Measurements from ENCODE around the gene ZNF805.
"Not testable (repeated sequence)": the region's sequence is repeated elsewhere in the genome, so short reads cannot be mapped to it uniquely, and the experiment has no call there.

The ZNF805 gene

GRCh38 chr19:57240311-57241090 is at the start of gene ZNF805:
ZNF805 (plus strand) TSS chr19:57240632; CDS start chr19:57240892, 260 bp downstream.
- H3K27me3 ChIP-seq (ENCODE audit: control insufficient read depth, insufficient read depth, low read length), result no peaks in the 10 kb centered on the region
- peak; percentile 93 for DNase-seq (ENCODE audit: low read depth, low spot score)
- no peaks in the 10 kb centered on the region; the same call in 1 of the 2 replicates for H3K4me1 ChIP-seq (ENCODE audit: control insufficient read depth, insufficient read depth, low read length)
- WGBS (ENCODE audit: insufficient coverage, insufficient read length), result no CpG with 5 or more reads among the region's 61 CpGs
- 0 out of 2 replicates have a peak, but pooled peaks cover 3% of the 10 kb centered on the region for H3K36me3 ChIP-seq (ENCODE audit: control insufficient read depth, insufficient read depth, low read length)
- no peak within 1 kb of the TSS for H3K27ac ChIP-seq (ENCODE audit: low read length)
- H3K4me3 ChIP-seq (ENCODE audit: low read length), result peak within 1 kb of the TSS; percentile 97
- H3K9me3 ChIP-seq (ENCODE audit: control insufficient read depth, insufficient read depth, low read length), result no peaks in the 10 kb centered on the region

DNA sequence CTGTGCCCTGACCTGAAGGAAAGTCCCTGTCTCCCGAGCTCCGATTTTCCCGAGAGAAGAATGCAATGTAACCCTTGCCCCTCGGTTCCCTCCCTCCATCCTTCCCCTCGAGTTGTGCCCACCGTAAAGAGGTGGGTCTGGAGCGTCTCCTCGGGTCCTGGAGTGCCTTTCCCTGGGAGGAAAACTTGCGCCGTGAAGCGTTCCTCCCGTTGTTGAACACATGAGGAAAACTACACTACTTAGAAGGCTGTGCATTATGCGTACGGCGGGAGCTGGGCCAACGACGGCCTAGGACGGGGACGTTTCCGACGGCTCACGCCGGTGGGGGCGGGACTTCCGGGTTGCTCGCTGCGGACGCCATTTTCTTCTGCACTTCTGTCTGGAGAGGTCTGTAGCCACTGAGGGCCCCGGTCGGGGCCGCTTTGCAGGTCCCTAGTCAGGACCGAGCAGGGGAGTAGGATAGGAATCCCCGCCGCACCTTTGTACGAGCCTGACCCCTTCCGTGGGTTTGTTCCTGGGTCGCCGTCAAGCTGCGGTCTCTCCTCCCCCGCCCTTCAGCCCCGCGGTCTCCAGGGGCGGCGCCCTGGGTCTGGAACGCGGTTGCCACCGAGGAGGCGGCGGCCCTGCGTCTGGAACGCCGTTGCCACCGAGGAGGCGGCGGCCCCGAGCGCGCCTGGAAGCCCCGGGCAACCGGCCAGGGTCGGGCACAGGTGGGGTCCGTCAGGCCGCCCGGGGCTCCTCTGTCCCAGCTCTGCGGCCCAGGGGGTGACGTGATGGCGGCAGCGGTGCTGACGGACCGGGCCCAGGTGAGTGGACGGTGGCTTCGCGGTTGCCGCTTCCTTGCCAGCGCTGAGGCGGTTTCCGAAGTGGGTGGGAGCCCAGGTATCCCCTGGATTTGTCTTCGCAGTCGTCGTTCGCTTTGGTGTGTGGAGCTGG is 49.0 kb upstream of the ZNF805 start, which contains the start of gene ZNF264:
TSS of gene ZNF264 (plus strand) at position 360 of the 936 bp plus-strand sequence. CDS start at position 774, 414 bp downstream.
- no peaks in the 10 kb centered on the region for H3K27me3 ChIP-seq (ENCODE audit: control insufficient read depth, insufficient read depth, low read length)
- no peaks in the 10 kb centered on the region; the same call in 1 of the 2 replicates for H3K36me3 ChIP-seq (ENCODE audit: control insufficient read depth, insufficient read depth, low read length)
- no peaks in the 10 kb centered on the region for H3K9me3 ChIP-seq (ENCODE audit: control insufficient read depth, insufficient read depth, low read length)
- DNase-seq (ENCODE audit: low read depth, low spot score), result peak; percentile 60
- H3K4me3 ChIP-seq (ENCODE audit: low read length), result peak within 1 kb of the TSS; percentile 77
- WGBS (ENCODE audit: insufficient coverage, insufficient read length), result no CpG with 5 or more reads among the region's 81 CpGs
- no peaks in the 10 kb centered on the region for H3K4me1 ChIP-seq (ENCODE audit: control insufficient read depth, insufficient read depth, low read length)
- no peak within 1 kb of the TSS for H3K27ac ChIP-seq (ENCODE audit: low read length)

DNA sequence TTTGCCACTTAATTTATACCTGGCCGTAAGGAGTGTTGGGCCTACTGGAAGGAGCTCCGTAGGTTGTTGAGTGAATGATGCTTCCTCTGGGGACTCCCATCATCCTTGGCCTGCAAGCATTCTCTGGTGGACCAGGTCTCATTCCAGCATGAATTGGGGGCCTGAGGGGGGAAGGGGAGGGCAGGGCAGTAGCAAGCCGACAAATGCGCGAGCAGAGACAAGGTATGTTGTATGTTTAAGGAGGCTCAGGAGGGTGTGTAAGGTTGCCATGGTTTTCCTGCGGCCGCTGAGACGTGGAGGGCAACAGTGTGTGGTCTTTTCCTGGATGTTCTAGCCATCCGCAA is 48.4 kb upstream of the ZNF805 start:
- Histone ChIP-seq H3K9me3 (ENCODE audit: control insufficient read depth, insufficient read depth, low read length) (no peaks in the 10 kb centered on the region), H3K4me1 (ENCODE audit: control insufficient read depth, insufficient read depth, low read length) (no peaks in the 10 kb centered on the region), H3K4me3 (ENCODE audit: low read length) (peak overlapping the region; percentile 77), H3K27ac (ENCODE audit: low read length) (no peak overlapping the region), H3K27me3 (ENCODE audit: control insufficient read depth, insufficient read depth, low read length) (no peaks in the 10 kb centered on the region), H3K36me3 (ENCODE audit: control insufficient read depth, insufficient read depth, low read length) (no peaks in the 10 kb centered on the region; the same call in 1 of the 2 replicates)
- WGBS (ENCODE audit: insufficient coverage, insufficient read length), result no CpG with 5 or more reads among the region's 9 CpGs
- no peak for DNase-seq (ENCODE audit: low read depth, low spot score)

- Histone ChIP-seq H3K4me3 (ENCODE audit: low read length) (no peak overlapping the region), H3K4me1 (ENCODE audit: control insufficient read depth, insufficient read depth, low read length) (no peaks in the 10 kb centered on the region), H3K9me3 (ENCODE audit: control insufficient read depth, insufficient read depth, low read length) (no peaks in the 10 kb centered on the region), H3K27me3 (ENCODE audit: control insufficient read depth, insufficient read depth, low read length) (no peaks in the 10 kb centered on the region), H3K36me3 (ENCODE audit: control insufficient read depth, insufficient read depth, low read length) (no peaks in the 10 kb centered on the region; the same call in 1 of the 2 replicates), H3K27ac (ENCODE audit: low read length) (no peak overlapping the region)
- no CpG with 5 or more reads among the region's 5 CpGs for WGBS (ENCODE audit: insufficient coverage, insufficient read length)
- DNase-seq (ENCODE audit: low read depth, low spot score), result no peak
Measured at GRCh38 chr19:57192993-57193392, 47.4 kb upstream of the ZNF805 start.

GRCh38 chr19:57197874-57198273 is 42.6 kb upstream of the ZNF805 start:
- no CpG with 5 or more reads among the region's 6 CpGs for WGBS (ENCODE audit: insufficient coverage, insufficient read length)
- not testable (repeated sequence) for H3K4me1 ChIP-seq (ENCODE audit: control insufficient read depth, insufficient read depth, low read length); H3K36me3 ChIP-seq (ENCODE audit: control insufficient read depth, insufficient read depth, low read length); DNase-seq (ENCODE audit: low read depth, low spot score); H3K27ac ChIP-seq (ENCODE audit: low read length); H3K4me3 ChIP-seq (ENCODE audit: low read length); H3K27me3 ChIP-seq (ENCODE audit: control insufficient read depth, insufficient read depth, low read length); H3K9me3 ChIP-seq (ENCODE audit: control insufficient read depth, insufficient read depth, low read length)

GRCh38 chr19:57202160-57202559 is 38.3 kb upstream of the ZNF805 start:
- no peaks in the 10 kb centered on the region for H3K36me3 ChIP-seq (ENCODE audit: control insufficient read depth, insufficient read depth, low read length)
- no peaks in the 10 kb centered on the region for H3K4me1 ChIP-seq (ENCODE audit: control insufficient read depth, insufficient read depth, low read length)
- no peak for DNase-seq (ENCODE audit: low read depth, low spot score)
- no peak overlapping the region for H3K27ac ChIP-seq (ENCODE audit: low read length)
- no peak overlapping the region for H3K4me3 ChIP-seq (ENCODE audit: low read length)
- no peaks in the 10 kb centered on the region for H3K9me3 ChIP-seq (ENCODE audit: control insufficient read depth, insufficient read depth, low read length)
- H3K27me3 ChIP-seq (ENCODE audit: control insufficient read depth, insufficient read depth, low read length), result no peaks in the 10 kb centered on the region
- WGBS (ENCODE audit: insufficient coverage, insufficient read length), result no CpG with 5 or more reads among the region's 5 CpGs

DNA sequence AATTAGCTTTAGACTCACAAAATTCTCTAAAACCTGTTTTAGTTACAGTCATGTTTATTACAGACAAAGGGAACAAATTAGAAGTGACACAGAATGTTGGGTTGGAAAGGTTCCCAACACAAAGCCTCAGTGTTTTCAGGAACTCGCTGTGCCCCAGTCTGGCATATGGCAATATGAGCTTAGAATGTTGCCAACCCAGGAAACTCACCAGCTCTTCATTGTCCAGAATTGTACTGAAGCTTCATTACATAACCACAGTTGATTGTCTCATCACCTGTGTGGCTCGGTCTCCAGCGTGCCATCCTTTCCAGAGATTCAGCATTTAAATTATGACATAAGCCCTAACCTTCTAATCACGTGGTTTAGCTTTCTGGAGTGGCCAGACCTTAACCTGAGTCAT is 30.1 kb upstream of the ZNF805 start:
- Histone ChIP-seq H3K27me3 (ENCODE audit: control insufficient read depth, insufficient read depth, low read length) (no peaks in the 10 kb centered on the region), H3K4me3 (ENCODE audit: low read length) (no peak overlapping the region), H3K4me1 (ENCODE audit: control insufficient read depth, insufficient read depth, low read length) (no peaks in the 10 kb centered on the region), H3K9me3 (ENCODE audit: control insufficient read depth, insufficient read depth, low read length) (no peaks in the 10 kb centered on the region), H3K36me3 (ENCODE audit: control insufficient read depth, insufficient read depth, low read length) (peaks cover 11% of the 10 kb centered on the region), H3K27ac (ENCODE audit: low read length) (no peak overlapping the region)
- DNase-seq (ENCODE audit: low read depth, low spot score), result no peak
- no CpG with 5 or more reads among the region's 4 CpGs for WGBS (ENCODE audit: insufficient coverage, insufficient read length)

- H3K36me3 ChIP-seq (ENCODE audit: control insufficient read depth, insufficient read depth, low read length), result peaks cover 11% of the 10 kb centered on the region
- no peaks in the 10 kb centered on the region for H3K9me3 ChIP-seq (ENCODE audit: control insufficient read depth, insufficient read depth, low read length)
- DNase-seq (ENCODE audit: low read depth, low spot score), result no peak
- H3K27ac ChIP-seq (ENCODE audit: low read length), result no peak overlapping the region
- H3K27me3 ChIP-seq (ENCODE audit: control insufficient read depth, insufficient read depth, low read length), result no peaks in the 10 kb centered on the region
- no CpG with 5 or more reads among the region's 7 CpGs for WGBS (ENCODE audit: insufficient coverage, insufficient read length)
- H3K4me3 ChIP-seq (ENCODE audit: low read length), result no peak overlapping the region
- no peaks in the 10 kb centered on the region for H3K4me1 ChIP-seq (ENCODE audit: control insufficient read depth, insufficient read depth, low read length)
Measured at GRCh38 chr19:57212109-57212508, 28.3 kb upstream of the ZNF805 start.

DNA sequence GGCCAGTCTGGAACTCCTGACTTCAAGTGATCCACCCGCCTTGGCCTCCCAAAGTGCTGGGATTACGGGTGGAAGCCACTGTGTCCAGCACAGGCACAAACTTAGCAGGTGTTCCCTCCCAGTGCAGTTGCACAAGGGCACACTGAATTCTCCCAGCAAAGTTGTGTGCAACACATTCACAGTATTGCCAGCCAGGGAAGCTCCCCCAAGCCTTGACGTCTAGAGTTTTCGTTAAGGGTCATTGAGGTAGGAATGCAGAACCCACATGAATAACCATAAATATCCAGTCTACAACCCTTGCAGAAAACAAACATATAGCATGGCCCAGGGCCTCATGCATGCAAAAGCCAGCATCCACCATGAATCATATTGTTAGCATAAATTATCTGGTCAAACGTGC is 12.9 kb upstream of the ZNF805 start:
- Histone ChIP-seq H3K27me3 (ENCODE audit: control insufficient read depth, insufficient read depth, low read length) (no peaks in the 10 kb centered on the region), H3K9me3 (ENCODE audit: control insufficient read depth, insufficient read depth, low read length) (no peaks in the 10 kb centered on the region), H3K27ac (ENCODE audit: low read length) (no peak overlapping the region), H3K36me3 (ENCODE audit: control insufficient read depth, insufficient read depth, low read length) (no peaks in the 10 kb centered on the region), H3K4me3 (ENCODE audit: low read length) (no peak overlapping the region), H3K4me1 (ENCODE audit: control insufficient read depth, insufficient read depth, low read length) (0 out of 2 replicates have a peak, but pooled peaks cover 2% of the 10 kb centered on the region)
- no CpG with 5 or more reads among the region's 5 CpGs for WGBS (ENCODE audit: insufficient coverage, insufficient read length)
- DNase-seq (ENCODE audit: low read depth, low spot score), result no peak

DNA sequence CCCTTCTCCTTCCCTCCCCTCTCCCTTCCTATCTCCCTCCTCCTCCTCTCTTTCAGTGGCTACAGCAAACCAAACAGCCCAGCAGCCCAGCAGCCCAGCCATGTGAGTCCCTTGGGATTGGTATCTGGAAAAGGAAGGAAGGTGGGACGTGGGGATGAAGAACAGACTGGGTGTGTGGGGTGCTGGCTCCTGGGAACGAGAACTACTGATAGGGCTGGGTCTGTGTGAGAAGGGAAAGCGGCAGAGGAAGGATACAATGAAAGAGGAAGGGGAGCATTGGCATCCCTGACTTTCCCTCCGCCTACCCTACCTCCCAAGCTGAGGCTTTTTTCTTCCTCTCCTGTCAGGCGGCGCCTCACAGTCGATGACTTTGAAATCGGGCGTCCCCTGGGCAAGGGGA is 8.7 kb upstream of the ZNF805 start:
- Histone ChIP-seq H3K27ac (ENCODE audit: low read length) (no peak overlapping the region), H3K4me1 (ENCODE audit: control insufficient read depth, insufficient read depth, low read length) (0 out of 2 replicates have a peak, but pooled peaks cover 2% of the 10 kb centered on the region), H3K27me3 (ENCODE audit: control insufficient read depth, insufficient read depth, low read length) (no peaks in the 10 kb centered on the region), H3K9me3 (ENCODE audit: control insufficient read depth, insufficient read depth, low read length) (no peaks in the 10 kb centered on the region), H3K36me3 (ENCODE audit: control insufficient read depth, insufficient read depth, low read length) (no peaks in the 10 kb centered on the region), H3K4me3 (ENCODE audit: low read length) (no peak overlapping the region)
- no peak for DNase-seq (ENCODE audit: low read depth, low spot score)
- WGBS (ENCODE audit: insufficient coverage, insufficient read length), result no CpG with 5 or more reads among the region's 9 CpGs
